GM13977 (cell line): ENCODE results near the gene NBPF26.
"Not testable (repeated sequence)": the region's sequence is repeated elsewhere in the genome, so short reads cannot be mapped to it uniquely, and the experiment has no call there.

ENCODE experiments used
- DNase-seq: peaks from one replicate; pipeline ENCODE4 v3.0.0; 2012; ENCODE audit warnings: low spot score
- CTCF ChIP-seq: IDR thresholded peaks from 2 replicates; pipeline ENCODE4 v1.5.1; 2012; ENCODE audit warnings: mild to moderate bottlenecking, control low read depth; ENCODE audit not compliant: insufficient read depth; ENCODE audit errors: extremely low read depth, missing control alignments
- in situ Hi-C: fragments of 300-500 bp; cut with MboI; formaldehyde crosslinking; loops from one replicate; pipeline ENCODE4 v1.12.0; 2022; ENCODE audit warnings: low sequenced_read_pairs, low pct_unique_long_range_greater_than_20kb, mixed read lengths, inconsistent platforms; ENCODE audit not compliant: unreplicated experiment

NBPF26 gene

GRCh38 chr1:120723715-120724402 is at the start of gene NBPF26:
Gene NBPF26, plus strand, starts transcription at chr1:120723945.
- DNase-seq, in situ Hi-C loops: not testable (repeated sequence)

GRCh38 chr1:120680106-120680819 is 43.5 kb upstream of the NBPF26 start:
- DNase-seq, in situ Hi-C loops: not testable (repeated sequence)

DNA sequence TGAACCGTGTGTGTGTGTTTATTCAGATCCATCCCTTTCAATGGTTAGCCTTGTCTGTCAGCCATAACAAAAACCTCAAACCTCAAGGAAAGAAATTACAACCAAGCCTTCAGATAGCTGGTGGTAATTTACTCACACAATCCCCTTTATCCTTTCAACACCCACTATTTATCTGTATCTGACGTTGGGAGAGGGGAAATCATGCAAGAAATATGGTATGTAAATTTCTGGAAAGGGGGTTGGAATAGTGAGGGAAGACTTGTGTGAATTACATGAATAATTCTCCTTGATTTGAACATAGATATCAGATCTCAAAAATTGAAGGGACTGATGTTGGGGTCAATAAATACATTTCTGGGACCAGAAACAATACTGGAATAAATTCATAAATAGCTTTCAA is 42.8 kb upstream of the NBPF26 start:
- in situ Hi-C loops = not testable (repeated sequence)

GRCh38 chr1:120684397-120684796 is 39.3 kb upstream of the NBPF26 start:
- DNase-seq, in situ Hi-C loops: not testable (repeated sequence)

More for the DNA sequence above, 42.8 kb upstream of the NBPF26 start:
- DNase-seq = not testable (repeated sequence)

- DNase-seq, in situ Hi-C loops: not testable (repeated sequence)
Measured at GRCh38 chr1:120685622-120686021, 38.1 kb upstream of the NBPF26 start.

- in situ Hi-C loops, DNase-seq: not testable (repeated sequence)
Measured at GRCh38 chr1:120687250-120687649, 36.5 kb upstream of the NBPF26 start.

GRCh38 chr1:120700807-120701562 is 22.8 kb upstream of the NBPF26 start:
- in situ Hi-C loops, DNase-seq: not testable (repeated sequence)

GRCh38 chr1:120723358-120723714 is 409 bp upstream of the NBPF26 start:
- in situ Hi-C loops, DNase-seq: not testable (repeated sequence)

- in situ Hi-C loops, DNase-seq: not testable (repeated sequence)
Measured at GRCh38 chr1:120724507-120724906, 762 bp downstream of the NBPF26 start.

DNA sequence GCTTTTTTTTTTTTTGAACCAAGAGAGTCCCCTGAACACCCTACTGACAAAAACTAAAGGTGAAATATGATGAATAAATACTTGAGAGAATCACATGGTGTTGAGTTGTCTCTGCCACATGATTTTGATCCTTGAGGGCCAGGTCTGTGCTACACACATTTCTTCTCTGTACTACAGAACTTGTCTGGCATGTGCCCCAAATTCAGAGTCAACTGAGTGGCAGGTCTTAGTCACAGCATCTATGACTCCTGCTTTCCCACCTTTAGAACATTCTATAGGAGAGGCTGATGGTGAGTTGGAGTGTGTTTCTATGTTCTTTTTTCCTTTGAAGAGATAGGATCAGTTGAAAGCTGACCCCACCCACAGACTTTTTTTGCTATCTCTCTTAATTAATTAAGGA is 5.1 kb downstream of the NBPF26 start:
- in situ Hi-C loops, DNase-seq: not testable (repeated sequence)

DNA sequence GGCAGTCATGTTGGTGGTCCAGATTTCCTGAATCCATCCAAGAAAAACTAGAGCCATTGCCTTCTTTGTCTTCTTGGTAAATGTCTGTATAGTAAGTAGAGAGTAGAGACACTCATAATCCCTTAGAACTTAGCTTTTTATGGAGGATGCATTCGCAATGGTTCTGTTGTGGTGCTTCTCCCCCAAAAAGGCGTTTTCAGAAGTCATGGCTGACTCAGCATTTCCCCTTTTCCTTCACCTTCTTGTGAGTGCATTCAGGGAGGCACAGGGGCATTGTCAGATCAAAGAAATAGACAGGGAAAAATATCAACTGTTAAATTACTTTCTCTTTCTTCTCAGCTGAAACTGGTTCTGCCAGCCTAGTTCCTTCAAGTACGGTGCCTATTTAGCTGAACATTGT is 45.3 kb downstream of the NBPF26 start:
- in situ Hi-C loops, DNase-seq: not testable (repeated sequence)

- in situ Hi-C loops, DNase-seq: not testable (repeated sequence)
Measured at GRCh38 chr1:120805452-120805851, 81.7 kb downstream of the NBPF26 start.

- in situ Hi-C loops, DNase-seq: not testable (repeated sequence)
- peak; percentile 25 for TF ChIP-seq CTCF
Measured at GRCh38 chr1:120811822-120812221, 88.1 kb downstream of the NBPF26 start.

DNA sequence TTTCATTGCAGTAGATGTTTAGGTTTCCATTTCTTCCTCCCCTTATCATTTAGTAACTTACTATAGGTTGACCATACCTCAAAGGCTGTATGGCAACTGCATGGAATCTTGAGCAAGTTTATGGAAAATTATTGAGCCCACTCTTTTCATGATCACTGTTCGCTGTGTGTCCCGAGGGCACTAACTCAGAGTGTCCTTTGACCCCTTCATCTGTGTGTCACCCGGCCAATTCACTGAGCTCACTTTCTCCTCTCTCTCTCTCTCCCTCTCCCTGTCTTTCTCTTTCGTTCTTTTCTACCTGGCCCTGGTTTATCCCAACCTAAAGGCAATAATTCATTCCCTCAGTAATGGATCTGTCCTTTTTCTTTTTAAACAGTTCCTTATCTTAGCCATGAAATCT is 101.3 kb downstream of the NBPF26 start:
- DNase-seq, in situ Hi-C loops: not testable (repeated sequence)

DNA sequence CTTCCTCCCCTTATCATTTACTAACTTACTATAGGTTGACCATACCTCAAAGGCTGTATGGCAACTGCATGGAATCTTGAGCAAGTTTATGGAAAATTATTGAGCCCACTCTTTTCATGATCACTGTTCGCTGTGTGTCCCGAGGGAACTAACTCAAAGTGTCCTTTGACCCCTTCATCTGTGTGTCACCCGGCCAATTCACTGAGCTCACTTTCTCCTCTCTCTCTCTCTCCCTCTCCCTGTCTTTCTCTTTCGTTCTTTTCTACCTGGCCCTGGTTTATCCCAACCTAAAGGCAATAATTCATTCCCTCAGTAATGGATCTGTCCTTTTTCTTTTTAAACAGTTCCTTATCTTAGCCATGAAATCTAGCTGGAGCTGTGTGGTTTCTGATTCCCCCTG is 102.9 kb downstream of the NBPF26 start:
- DNase-seq, in situ Hi-C loops: not testable (repeated sequence)
